SK-N-MC (cell line): ENCODE measurements around the gene MYH16.
"Not testable (repeated sequence)": the region's sequence is repeated elsewhere in the genome, so short reads cannot be mapped to it uniquely, and the experiment has no call there.

Experiments
- DNase-seq: peaks from one replicate; pipeline ENCODE4 v3.0.0-alpha.2; 2011; ENCODE audit warnings: low read depth, low spot score
- H3K27ac ChIP-seq: fragments of 200-600 bp; sonication (generic); 2 replicates; pipeline ENCODE4 v1.5.1; 2016; ENCODE audit warnings: mixed run types
- H3K36me3 ChIP-seq: fragments of 200-600 bp; sonication (generic); 2 replicates; pipeline ENCODE4 v1.6.1; 2017; ENCODE audit warnings: antibody characterized with exemption, low read length, mixed read lengths; ENCODE audit not compliant: insufficient read depth
- H3K4me3 ChIP-seq: fragments of 200-600 bp; sonication (generic); 2 replicates; pipeline ENCODE4 v1.5.1; 2016
- H3K9ac ChIP-seq: fragments of 200-600 bp; sonication (generic); 2 replicates; pipeline ENCODE4 v1.8.0; 2017; ENCODE audit warnings: mixed run types, mixed read lengths; ENCODE audit not compliant: insufficient read length
- H3K9me3 ChIP-seq: fragments of 200-600 bp; sonication (generic); 2 replicates; pipeline ENCODE4 v1.6.1; 2017; ENCODE audit warnings: low read depth, mild to moderate bottlenecking, antibody characterized with exemption, low read length, moderate library complexity, mixed read lengths
- EZH2 ChIP-seq: fragments of 200-600 bp; sonication (generic); IDR thresholded peaks from one replicate; pipeline ENCODE4 v1.6.1; 2017; ENCODE audit warnings: antibody characterized with exemption
- FOXP2 ChIP-seq: optimal IDR thresholded peaks from 2 replicates; pipeline ENCODE3; 2011; ENCODE audit warnings: mild to moderate bottlenecking, moderate library complexity; ENCODE audit not compliant: insufficient read depth; ENCODE audit errors: extremely low read length, control extremely low read depth
- POLR2AphosphoS5 ChIP-seq: IDR thresholded peaks from 2 replicates; pipeline ENCODE4 v1.6.1; 2012; ENCODE audit warnings: mild to moderate bottlenecking, low read depth, low read length, borderline replicate concordance

The MYH16 gene

GRCh38 chr7:99272476-99273045, at the start of gene MYH16:
MYH16 (plus strand) TSS chr7:99272839.
- Histone ChIP-seq H3K27ac (no peak within 1 kb of the TSS), H3K4me3 (no peak within 1 kb of the TSS), H3K9ac (no peak within 1 kb of the TSS), H3K9me3 (no peaks in the 10 kb centered on the region), H3K36me3 (no peaks in the 10 kb centered on the region)
- TF ChIP-seq EZH2 (no peak), FOXP2 (no peak), POLR2AphosphoS5 (no peak)
- DNase-seq, result no peak

DNA sequence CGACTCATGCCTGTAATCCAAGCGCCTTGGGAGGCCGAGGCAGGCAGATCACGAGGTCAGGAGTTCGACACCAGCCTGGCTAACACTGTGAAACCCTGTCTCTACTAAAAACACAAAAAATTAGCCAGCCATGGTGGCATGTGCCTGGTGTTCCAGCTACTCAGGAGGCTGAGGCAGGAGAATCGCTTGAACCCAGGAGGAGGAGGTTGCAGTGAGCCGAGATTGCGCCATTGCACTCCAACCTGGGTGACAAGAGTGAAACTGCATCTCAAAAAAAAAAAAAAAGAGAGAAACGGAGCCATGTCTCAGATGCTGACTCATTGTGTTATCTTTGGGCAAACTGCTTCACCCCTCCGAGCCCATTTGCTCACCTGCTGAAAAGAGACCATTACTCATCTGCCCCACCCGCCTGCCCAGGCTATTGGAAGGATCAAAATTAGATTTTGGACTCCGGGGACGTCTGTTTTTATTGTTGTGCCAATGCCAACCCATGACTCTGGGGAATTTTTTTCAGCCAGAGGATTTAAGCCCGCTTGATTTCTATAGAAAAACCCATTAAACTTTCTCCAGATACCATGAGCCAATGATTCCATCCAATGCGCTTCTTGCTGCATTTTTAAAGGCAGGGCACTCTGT, 48.3 kb upstream of the MYH16 start:
- DNase-seq, H3K4me3 ChIP-seq: not testable (repeated sequence)

GRCh38 chr7:99224899-99225265, 47.8 kb upstream of the MYH16 start:
- Histone ChIP-seq H3K4me3 (no peak overlapping the region), H3K36me3 (no peaks in the 10 kb centered on the region), H3K9ac (no peak overlapping the region), H3K27ac (peak overlapping the region; percentile 48), H3K9me3 (no peaks in the 10 kb centered on the region)
- TF ChIP-seq POLR2AphosphoS5 (no peak), FOXP2 (no peak), EZH2 (no peak)
- DNase-seq, result no peak

More for the DNA sequence above, 48.3 kb upstream of the MYH16 start:
- H3K9ac ChIP-seq, H3K9me3 ChIP-seq, H3K36me3 ChIP-seq: not testable (repeated sequence)
- H3K27ac ChIP-seq, result peak overlapping the region; percentile 74

DNA sequence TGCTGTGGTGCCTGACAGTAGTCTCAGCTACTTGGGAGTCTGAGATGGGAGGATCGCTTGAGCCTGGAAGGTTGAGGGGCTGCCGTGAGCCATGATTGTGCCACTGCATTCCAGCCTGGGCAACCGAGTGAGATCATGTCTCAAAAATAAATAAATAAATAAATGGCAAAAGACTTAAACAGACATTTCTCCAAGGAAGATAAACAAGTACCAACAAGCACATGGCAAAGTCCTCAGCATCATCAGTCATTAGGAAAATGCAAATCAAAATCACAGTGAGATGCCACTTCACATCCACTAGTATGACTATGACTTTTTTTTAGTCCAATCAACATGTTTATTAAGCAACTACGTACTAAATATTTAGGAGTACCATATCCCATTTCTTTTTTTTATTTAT, 43.4 kb upstream of the MYH16 start:
- Histone ChIP-seq H3K9me3 (no peaks in the 10 kb centered on the region), H3K9ac (no peak overlapping the region), H3K4me3 (no peak overlapping the region), H3K27ac (no peak overlapping the region), H3K36me3 (no peaks in the 10 kb centered on the region)
- DNase-seq, result no peak
- no peak for TF ChIP-seq FOXP2
- no peak for TF ChIP-seq POLR2AphosphoS5
- TF ChIP-seq EZH2, result no peak

GRCh38 chr7:99232082-99232770, 40.4 kb upstream of the MYH16 start:
- H3K9ac ChIP-seq, result no peak overlapping the region
- H3K4me3 ChIP-seq, result no peak overlapping the region
- H3K27ac ChIP-seq, result no peak overlapping the region
- DNase-seq, result no peak
- H3K9me3 ChIP-seq, result no peaks in the 10 kb centered on the region
- no peaks in the 10 kb centered on the region for H3K36me3 ChIP-seq
- no peak for TF ChIP-seq EZH2
- no peak for TF ChIP-seq FOXP2
- TF ChIP-seq POLR2AphosphoS5, result no peak

GRCh38 chr7:99232955-99233354, 39.7 kb upstream of the MYH16 start:
- not testable (repeated sequence) for H3K9ac ChIP-seq, H3K9me3 ChIP-seq, H3K27ac ChIP-seq, H3K36me3 ChIP-seq, DNase-seq, H3K4me3 ChIP-seq

DNA sequence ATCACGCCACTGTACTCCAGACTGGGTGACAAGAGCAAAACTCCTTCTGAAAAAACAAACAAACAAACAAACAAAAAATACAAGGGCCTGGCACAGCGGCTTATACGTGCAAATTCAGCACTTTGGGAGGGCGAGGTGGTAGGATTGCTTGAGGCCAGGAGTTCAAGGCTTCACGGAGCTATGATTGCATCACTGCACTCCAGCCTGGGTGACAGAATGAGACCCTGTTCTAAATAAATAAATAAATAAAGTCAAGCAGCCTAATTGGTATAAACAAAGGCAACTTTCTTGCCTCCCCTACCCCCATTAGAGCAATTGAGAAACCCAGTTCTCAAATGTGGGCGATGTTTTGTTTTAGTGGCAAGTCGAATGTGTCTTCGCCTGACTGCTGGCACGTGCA, 38.5 kb upstream of the MYH16 start:
- no peak for TF ChIP-seq EZH2
- no peak for TF ChIP-seq FOXP2
- TF ChIP-seq POLR2AphosphoS5, result no peak
- H3K9ac ChIP-seq, result no peak overlapping the region
- H3K36me3 ChIP-seq, result no peaks in the 10 kb centered on the region
- DNase-seq, result no peak
- no peak overlapping the region for H3K27ac ChIP-seq
- no peak overlapping the region for H3K4me3 ChIP-seq
- no peaks in the 10 kb centered on the region for H3K9me3 ChIP-seq

GRCh38 chr7:99235925-99236324, 36.7 kb upstream of the MYH16 start:
- DNase-seq, result no peak
- TF ChIP-seq POLR2AphosphoS5 (no peak), EZH2 (no peak), FOXP2 (no peak)
- Histone ChIP-seq H3K36me3 (no peaks in the 10 kb centered on the region), H3K9ac (no peak overlapping the region), H3K27ac (no peak overlapping the region), H3K9me3 (no peaks in the 10 kb centered on the region), H3K4me3 (no peak overlapping the region)

DNA sequence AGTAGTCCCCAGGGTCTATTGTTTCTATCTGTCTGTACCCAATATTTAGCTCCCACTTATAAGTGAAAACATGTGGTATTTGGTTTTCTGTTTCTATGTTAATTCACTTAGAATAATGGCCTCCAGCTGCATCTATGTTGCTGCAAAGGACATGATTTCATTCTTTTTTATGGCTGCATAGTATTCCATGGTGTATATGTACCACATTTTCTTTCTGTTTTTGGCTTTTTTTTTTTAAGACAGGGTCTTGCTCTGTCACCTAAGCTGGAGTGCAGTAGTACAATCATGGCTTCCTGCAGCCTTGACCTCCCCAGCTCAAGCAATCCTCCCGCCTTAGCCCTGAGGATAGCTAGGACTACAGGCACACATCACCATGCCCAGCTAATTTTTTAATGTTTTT, 34.8 kb upstream of the MYH16 start:
- H3K27ac ChIP-seq, H3K9ac ChIP-seq, H3K9me3 ChIP-seq, H3K4me3 ChIP-seq, H3K36me3 ChIP-seq, DNase-seq: not testable (repeated sequence)
